SH-SY5Y (cell line): Measurements from ENCODE around the gene GSN.

ENCODE experiments used
- GATA2 ChIP-seq: IDR thresholded peaks from 2 replicates; pipeline ENCODE4 v1.6.1; 2011; ENCODE audit warnings: mild to moderate bottlenecking, low read depth, low read length
- GATA3 ChIP-seq: IDR thresholded peaks from 2 replicates; pipeline ENCODE4 v1.6.1; 2011; ENCODE audit warnings: low read depth, mild to moderate bottlenecking, low read length, moderate library complexity

DNA sequence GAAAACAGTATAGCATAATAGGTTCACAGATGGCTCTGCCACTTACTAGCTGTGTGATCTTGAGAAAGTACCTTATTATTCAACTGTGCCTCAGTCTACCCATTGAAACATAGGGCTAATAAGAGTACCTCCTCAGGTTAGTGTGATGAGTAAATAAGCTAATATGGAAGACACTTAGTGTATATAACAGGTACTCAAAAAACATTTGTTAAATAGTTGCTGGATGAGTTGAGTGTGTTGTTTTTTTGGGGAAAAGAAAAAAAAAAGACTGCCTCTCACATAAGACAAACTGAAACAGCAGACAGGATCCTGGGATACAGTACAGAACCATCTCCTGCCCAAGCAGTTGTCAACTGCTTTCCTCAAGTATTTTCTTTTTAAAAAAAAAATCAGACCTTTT lies 96.9 kb downstream of the GSN start:
- TF ChIP-seq GATA2: no peak
- no peak for TF ChIP-seq GATA3
